Activated CD4-positive, CD25-positive, alpha-beta regulatory T cell treated with anti-CD3 and anti-CD28 coated beads, Interleukin-2, amount 50 U/mL, for 72 hours (primary cell): ENCODE data around the gene POLR2J2.
A peak's percentile ranks its signal among the peaks of the same experiment; 100 is the strongest.
"Not testable (repeated sequence)": the region's sequence is repeated elsewhere in the genome, so short reads cannot be mapped to it uniquely, and the experiment has no call there.

Source experiments
- DNase-seq: peaks from one replicate; pipeline ENCODE4 v3.0.0; 2021

POLR2J2 gene

GRCh38 chr7:102671166-102671955 lies at the start of gene POLR2J2:
POLR2J2 (minus strand) TSS chr7:102671663; CDS start chr7:102671601, 62 bp downstream.
- not testable (repeated sequence) for DNase-seq

GRCh38 chr7:102718491-102718890 lies 47.0 kb upstream of the POLR2J2 start:
- not testable (repeated sequence) for DNase-seq

DNA sequence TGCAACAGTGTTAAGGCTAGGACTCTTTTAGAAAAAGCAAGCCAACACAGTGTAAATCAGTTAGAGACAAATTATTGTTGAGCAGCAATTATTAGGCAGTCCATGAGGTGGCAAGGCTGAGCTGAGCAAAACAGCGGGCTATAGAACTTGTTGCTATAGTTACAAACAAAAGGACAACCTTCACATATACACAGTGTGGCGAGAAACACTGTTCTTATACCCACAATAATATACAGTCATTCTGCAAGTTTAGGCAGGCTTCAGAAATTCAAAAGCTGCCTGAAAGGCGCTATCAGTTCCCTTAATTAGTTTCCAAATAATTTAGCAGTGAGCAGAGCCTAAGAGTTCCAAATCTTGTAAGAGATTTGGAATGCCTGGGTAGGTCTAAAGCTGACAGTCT lies 44.3 kb upstream of the POLR2J2 start:
- not testable (repeated sequence) for DNase-seq

DNA sequence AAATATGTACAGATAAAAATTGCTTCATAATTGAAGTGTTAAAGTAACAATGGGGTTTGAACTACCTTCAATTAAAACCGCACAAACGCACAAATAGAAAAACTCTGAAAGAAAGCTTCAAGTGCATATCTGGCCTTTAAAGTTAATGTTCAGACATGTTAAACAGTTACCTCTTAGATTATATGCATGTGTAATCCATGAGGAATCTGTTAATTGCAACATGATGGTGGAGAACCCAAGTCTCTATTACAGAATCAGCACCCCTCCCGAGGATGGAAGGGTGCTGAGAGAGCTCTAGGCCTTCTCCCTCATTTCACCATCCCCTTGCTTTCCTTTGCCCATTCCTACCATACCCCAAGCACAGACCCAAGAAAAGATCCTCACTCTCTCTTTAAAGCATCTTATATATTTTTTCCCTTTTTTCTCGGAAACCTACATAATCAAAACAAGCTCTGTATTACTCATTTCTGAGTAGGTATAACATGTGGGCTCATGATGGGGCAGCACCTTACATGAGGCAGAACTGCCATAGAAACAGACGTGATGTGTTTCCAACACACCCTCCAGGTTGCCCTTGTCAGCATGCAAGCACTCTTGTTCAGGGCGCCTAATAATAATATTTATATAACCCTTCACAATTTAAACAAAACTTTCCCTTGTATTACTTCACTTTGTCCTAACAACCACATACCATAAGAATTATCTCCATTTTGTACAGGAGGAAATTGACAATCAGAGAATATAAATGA lies 43.5 kb upstream of the POLR2J2 start:
- not testable (repeated sequence) for DNase-seq

- DNase-seq: not testable (repeated sequence)
Measured at GRCh38 chr7:102713691-102714080, 42.2 kb upstream of the POLR2J2 start.

GRCh38 chr7:102713011-102713690 lies 41.7 kb upstream of the POLR2J2 start:
- DNase-seq: peak; percentile 30

GRCh38 chr7:102698962-102699750 lies 27.7 kb upstream of the POLR2J2 start:
- DNase-seq: not testable (repeated sequence)

- not testable (repeated sequence) for DNase-seq
Measured at GRCh38 chr7:102697642-102698512, 26.4 kb upstream of the POLR2J2 start.

DNA sequence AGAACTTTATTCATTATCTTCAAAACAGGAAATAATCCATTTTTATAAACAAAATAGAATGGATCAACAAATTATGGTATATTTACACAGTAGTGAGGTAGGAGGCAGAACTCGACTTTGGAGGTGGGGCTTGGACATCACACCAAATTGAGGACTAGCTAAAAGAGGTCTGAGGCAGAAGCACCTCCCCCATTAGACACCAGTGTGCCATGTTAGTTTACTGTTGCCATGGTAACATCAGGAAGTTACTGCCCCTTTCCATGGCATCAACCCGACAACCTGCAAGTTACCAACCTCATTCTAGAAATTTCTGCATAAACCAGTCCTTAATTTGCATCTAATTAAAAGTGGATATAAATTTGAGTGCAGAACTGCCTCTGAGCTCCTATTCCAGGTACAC lies 24.5 kb upstream of the POLR2J2 start:
- DNase-seq: not testable (repeated sequence)

DNA sequence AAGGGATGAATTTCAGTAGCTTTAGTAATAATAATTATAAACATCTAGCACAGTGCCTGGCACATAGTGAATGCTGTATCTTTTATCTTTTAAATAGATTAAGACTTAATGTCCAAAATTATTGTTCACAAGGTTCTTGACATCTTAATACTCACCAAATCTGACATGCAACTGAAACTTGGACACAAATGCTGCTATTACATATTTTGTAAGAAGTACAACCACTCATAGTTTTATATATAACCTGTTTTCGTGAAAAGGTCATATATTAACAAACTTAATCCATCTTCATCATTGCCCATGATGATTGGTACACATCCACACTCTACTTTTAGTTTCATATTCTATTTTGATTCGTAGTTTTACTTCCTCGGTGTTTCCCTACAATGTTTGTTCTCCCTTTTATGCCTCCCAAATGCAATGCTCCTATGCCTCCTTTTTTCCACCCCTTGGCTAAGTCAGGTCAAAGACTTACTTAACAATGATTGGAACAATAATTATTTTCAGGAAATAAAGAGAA lies 23.6 kb upstream of the POLR2J2 start:
- DNase-seq: not testable (repeated sequence)

GRCh38 chr7:102694008-102694407 lies 22.5 kb upstream of the POLR2J2 start:
- not testable (repeated sequence) for DNase-seq

DNA sequence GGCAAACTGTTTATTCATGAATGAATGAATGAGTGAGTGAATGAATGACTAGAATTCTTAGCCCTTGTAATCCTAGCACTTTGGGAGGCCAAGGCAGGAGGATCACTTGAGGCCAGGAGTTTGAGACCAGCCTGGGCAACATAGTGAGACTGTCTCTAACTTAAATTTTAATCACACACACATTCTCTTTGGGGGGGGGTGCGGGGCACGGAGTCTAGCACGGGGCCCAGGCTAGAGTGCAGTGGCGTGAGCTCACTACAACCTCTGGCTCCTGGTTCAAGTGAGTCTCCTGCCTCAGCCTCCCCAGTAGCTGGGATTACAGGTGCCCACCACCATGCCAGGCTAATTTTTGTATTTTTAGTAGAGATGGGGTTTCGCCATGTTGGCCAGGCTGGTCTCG lies 19.1 kb upstream of the POLR2J2 start:
- not testable (repeated sequence) for DNase-seq

- peak; percentile 60 for DNase-seq
Measured at GRCh38 chr7:102689436-102690282, 18.2 kb upstream of the POLR2J2 start.

DNA sequence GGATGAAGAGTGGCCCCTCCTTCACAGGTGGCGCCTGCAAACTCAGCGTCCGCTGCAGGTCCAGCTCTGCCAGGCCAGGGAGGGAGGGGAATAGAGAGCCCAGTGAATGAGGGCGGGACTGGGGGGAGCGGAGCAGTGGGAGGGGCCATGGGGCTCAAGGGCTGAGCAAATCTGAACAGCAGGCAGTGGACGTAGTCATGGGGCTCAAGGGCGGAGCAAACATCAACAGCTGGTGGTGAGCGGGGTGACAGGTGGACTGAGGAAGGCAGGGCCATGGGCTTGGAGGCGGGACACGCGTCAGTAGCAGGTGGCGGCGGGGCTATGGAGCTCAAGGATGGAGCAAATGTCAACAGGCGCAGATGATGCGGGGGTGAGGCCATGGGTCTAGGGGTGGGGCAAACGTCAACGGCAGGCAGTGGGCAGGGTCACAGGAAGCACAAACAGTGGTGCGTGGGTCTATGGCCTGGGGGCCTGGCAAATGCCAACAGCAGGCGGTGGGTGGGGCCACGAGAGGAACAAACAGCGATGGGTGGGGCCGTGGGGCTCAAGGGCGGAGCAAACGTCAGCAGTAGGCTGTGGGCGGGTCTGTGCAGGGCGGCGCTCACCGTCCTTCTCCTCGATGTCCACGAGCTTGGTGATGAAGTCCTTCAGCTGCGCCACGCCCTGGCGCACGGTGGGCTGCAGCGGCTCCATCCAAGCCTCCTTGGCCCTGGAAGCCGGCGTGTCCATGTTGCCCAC lies 17.0 kb upstream of the POLR2J2 start:
- DNase-seq: not testable (repeated sequence)

DNA sequence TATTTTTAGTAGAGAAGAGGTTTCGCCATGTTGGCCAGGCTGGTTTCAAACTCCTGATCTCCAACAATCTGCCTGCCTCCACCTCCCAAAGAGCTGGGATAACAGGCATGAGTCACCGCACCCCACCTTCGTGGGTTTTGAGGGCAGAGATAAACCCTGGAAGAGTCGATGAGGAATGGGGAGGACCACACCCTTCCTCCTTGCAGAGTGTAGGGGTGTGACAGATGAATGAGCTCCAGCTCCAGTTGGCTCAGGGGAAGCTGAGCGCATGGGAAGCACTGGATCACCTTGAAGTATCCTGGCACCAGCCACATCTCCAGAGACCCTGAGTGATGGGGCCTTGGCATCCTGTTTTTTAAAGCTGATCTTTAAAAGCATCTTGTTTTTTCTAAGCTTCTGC lies 11.1 kb upstream of the POLR2J2 start:
- not testable (repeated sequence) for DNase-seq

- not testable (repeated sequence) for DNase-seq
Measured at GRCh38 chr7:102680780-102681179, 9.3 kb upstream of the POLR2J2 start.

DNA sequence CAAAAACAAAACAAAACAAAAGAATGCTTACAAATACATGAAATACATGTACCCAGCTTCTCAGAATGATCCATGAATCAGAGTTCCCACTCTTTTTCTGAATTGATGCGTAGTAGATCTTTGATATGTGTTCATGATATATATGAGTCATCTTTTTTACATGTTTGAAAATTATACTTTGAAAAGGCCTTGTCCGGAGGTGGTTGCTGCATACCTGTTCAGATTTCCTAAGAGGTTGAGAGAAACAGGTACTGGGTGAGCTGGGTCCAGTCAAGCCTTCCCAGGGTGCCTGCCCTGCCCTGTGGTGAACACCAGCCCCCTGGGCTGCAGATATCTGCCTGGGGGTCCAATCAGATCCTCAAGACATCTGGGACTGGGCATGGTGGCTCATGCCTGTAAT lies 4.1 kb upstream of the POLR2J2 start:
- peak; percentile 37 for DNase-seq

DNA sequence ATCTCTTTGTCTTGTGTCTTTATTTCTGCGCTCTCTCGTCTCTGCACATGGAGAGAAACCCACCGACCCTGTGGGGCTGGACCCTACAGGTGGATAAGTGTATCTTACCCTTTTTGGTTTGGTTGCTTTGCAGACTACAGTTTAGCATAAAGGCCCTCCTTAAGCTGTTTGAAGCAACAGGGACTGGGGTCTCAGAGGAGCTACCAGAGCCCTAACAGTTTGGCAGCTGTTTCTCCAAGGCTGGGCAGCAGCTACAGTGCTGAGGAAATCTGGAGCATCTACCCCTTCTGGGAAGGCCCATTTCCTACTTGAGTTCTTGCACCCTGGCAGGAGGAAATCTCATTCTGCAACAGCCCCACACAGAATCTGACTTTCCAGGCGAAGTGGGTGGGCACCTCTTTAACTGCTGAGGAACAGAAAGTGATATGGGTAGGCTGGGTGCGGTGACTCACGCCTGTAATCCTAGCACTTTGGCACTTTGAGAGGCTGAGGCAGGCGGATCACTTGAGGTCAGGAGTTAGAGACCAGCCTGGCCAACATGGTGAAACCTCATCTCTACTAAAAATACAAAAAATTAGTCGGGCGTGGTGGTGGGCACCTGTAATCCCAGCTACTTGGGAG lies 2.1 kb upstream of the POLR2J2 start:
- DNase-seq: not testable (repeated sequence)

GRCh38 chr7:102671956-102672307 lies 469 bp upstream of the POLR2J2 start:
- not testable (repeated sequence) for DNase-seq
